CD4-positive, CD25-positive, alpha-beta regulatory T cell (primary cell): ENCODE measurements around the gene SEPHS2. TPM values are rescaled to one million over a fixed set of nuclear protein-coding genes. Genes with fewer than 3 reads are reported as not detected.

ENCODE experiments used
- ATAC-seq, 2 donors: fragments of 150-1000 bp; cut with Tn5 transposase; one replicate each; pipeline ENCODE4 v1.10.0; 2021; ENCODE audit warnings: low read depth in 2 of 2, moderate number of reproducible peaks in 2 of 2, moderate library complexity in 1 of 2
- DNase-seq, 3 donors: peaks; one replicate each; pipeline versions ENCODE4 v3.0.0 to v3.0.0-alpha.2; 2012 to 2022; ENCODE audit warnings: mixed read lengths in 1 of 3
- H3K27ac ChIP-seq: one replicate; pipeline ENCODE4 v1.7.0; 2013; ENCODE audit warnings: mild to moderate bottlenecking, low read length; ENCODE audit not compliant: insufficient read depth, poor library complexity, severe bottlenecking
- H3K27me3 ChIP-seq: one replicate; pipeline ENCODE4 v1.7.0; 2013; ENCODE audit warnings: low read length; ENCODE audit not compliant: control insufficient read depth, insufficient read depth
- H3K36me3 ChIP-seq: one replicate; pipeline ENCODE4 v1.7.0; 2013; ENCODE audit warnings: mild to moderate bottlenecking, low read length, moderate library complexity; ENCODE audit not compliant: control insufficient read depth, insufficient read depth
- H3K4me1 ChIP-seq: 2 replicates; pipeline ENCODE4 v1.7.0; 2013; ENCODE audit warnings: mild to moderate bottlenecking, low read length; ENCODE audit not compliant: insufficient read depth, control insufficient read depth, poor library complexity, severe bottlenecking
- H3K4me3 ChIP-seq: one replicate; pipeline ENCODE4 v1.7.0; 2013; ENCODE audit warnings: low read depth, mild to moderate bottlenecking, low read length, moderate library complexity
- H3K9me3 ChIP-seq, 2 experiments: 1 replicate in 1 of 2; 2 replicates in 1 of 2; pipeline ENCODE4 v1.7.0; 2013; ENCODE audit warnings: low read length in 2 of 2, mild to moderate bottlenecking in 1 of 2, moderate library complexity in 1 of 2; ENCODE audit not compliant: control insufficient read depth in 2 of 2
- H3K27ac Mint-ChIP-seq, 3 donors: one replicate each; pipeline ENCODE4 v1.8.0; 2020 to 2022; ENCODE audit warnings: mild to moderate bottlenecking in 3 of 3, mixed read lengths in 3 of 3, moderate library complexity in 2 of 3
- H3K27me3 Mint-ChIP-seq: one replicate; pipeline ENCODE4 v1.8.0; 2022; ENCODE audit warnings: mild to moderate bottlenecking, mixed read lengths
- H3K36me3 Mint-ChIP-seq: one replicate; pipeline ENCODE4 v1.8.0; 2020; ENCODE audit warnings: mixed read lengths
- H3K4me1 Mint-ChIP-seq, 4 donors: one replicate each; pipeline ENCODE4 v1.8.0; 2020 to 2022; ENCODE audit warnings: mixed read lengths in 4 of 4, mild to moderate bottlenecking in 1 of 4
- H3K4me3 Mint-ChIP-seq, 4 donors: one replicate each; pipeline ENCODE4 v1.8.0; 2020 to 2022; ENCODE audit warnings: mild to moderate bottlenecking in 4 of 4, mixed read lengths in 4 of 4, moderate library complexity in 3 of 4
- H3K9me3 Mint-ChIP-seq, 7 donors: one replicate each; pipeline ENCODE4 v1.8.0; 2020 to 2022; ENCODE audit warnings: mixed read lengths in 7 of 7, mild to moderate bottlenecking in 3 of 7, moderate library complexity in 2 of 7
- polyA plus RNA-seq, 4 donors: library from polyadenylated mRNA; unstranded; fragments of 300-500 nt; fragmentation: Illumina TruSeq; gene quantifications; one replicate each; pipeline ENCODE4 v1.2.3, GENCODE V29; 2021
- total RNA-seq: library from RNA; stranded (reverse); gene quantifications from one replicate; pipeline ENCODE4 v1.2.3, GENCODE V29; 2022

The SEPHS2 gene
- total and polyA plus RNA-seq, 5 donors from 2014 or later: 26.0 to 89.8 (median 79.1) TPM

- no peak for ATAC-seq
- no peak overlapping the region for H3K27ac ChIP-seq
Measured at GRCh38 chr16:30439720-30440348, 5.8 kb downstream of the SEPHS2 start.

GRCh38 chr16:30438835-30439234 lies 6.8 kb downstream of the SEPHS2 start:
- DNase-seq (no peak), ATAC-seq (no peak)
- Histone ChIP-seq H3K27ac (no peak overlapping the region), H3K9me3 (no peaks in the 10 kb centered on the region), H3K27me3 (no peaks in the 10 kb centered on the region), H3K36me3 (peaks cover 4% of the 10 kb centered on the region), H3K4me1 (peaks cover 6% of the 10 kb centered on the region), H3K4me3 (no peak overlapping the region)
- Mint-ChIP-seq H3K27me3 (no peaks in the 10 kb centered on the region), H3K4me1 (peaks cover 9 to 38% (median 19%) of the 10 kb centered on the region in 4 donors), H3K9me3 (no peaks in the 10 kb centered on the region), H3K27ac (no peak overlapping the region), H3K36me3 (peaks cover 9% of the 10 kb centered on the region), H3K4me3 (no peak overlapping the region)

More at GRCh38 chr16:30439720-30440348, 5.8 kb downstream of the SEPHS2 start:
- Histone ChIP-seq H3K27me3 (no peaks in the 10 kb centered on the region), H3K9me3 (no peaks in the 10 kb centered on the region), H3K4me1 (peaks cover 16% of the 10 kb centered on the region), H3K4me3 (no peak overlapping the region), H3K36me3 (peaks cover 4% of the 10 kb centered on the region)
- Mint-ChIP-seq H3K36me3 (peaks cover 12% of the 10 kb centered on the region), H3K9me3 (no peaks in the 10 kb centered on the region), H3K4me1 (peaks cover 6 to 35% (median 22%) of the 10 kb centered on the region in 4 donors), H3K4me3 (no peak overlapping the region), H3K27ac (no peak overlapping the region), H3K27me3 (no peaks in the 10 kb centered on the region)
- DNase-seq: no peak

- no peak for DNase-seq
- Mint-ChIP-seq H3K4me3 (no peak overlapping the region), H3K9me3 (no peaks in the 10 kb centered on the region), H3K4me1 (peaks cover 4 to 30% (median 12%) of the 10 kb centered on the region in 4 donors), H3K27me3 (no peaks in the 10 kb centered on the region), H3K36me3 (no peaks in the 10 kb centered on the region), H3K27ac (peak overlapping the region; percentile 72 to 86 (median 86))
- H3K36me3 ChIP-seq: no peaks in the 10 kb centered on the region
- H3K4me3 ChIP-seq: no peak overlapping the region
- no peaks in the 10 kb centered on the region for H3K4me1 ChIP-seq
- no peak for ATAC-seq
- no peaks in the 10 kb centered on the region for H3K9me3 ChIP-seq
- H3K27ac ChIP-seq: no peak overlapping the region
- H3K27me3 ChIP-seq: no peaks in the 10 kb centered on the region
Measured at GRCh38 chr16:30437511-30438046, 8.1 kb downstream of the SEPHS2 start.

- DNase-seq (no peak), ATAC-seq (no peak)
- Histone ChIP-seq H3K4me1 (peaks cover 9% of the 10 kb centered on the region), H3K27me3 (no peaks in the 10 kb centered on the region), H3K9me3 (no peaks in the 10 kb centered on the region), H3K4me3 (no peak overlapping the region), H3K36me3 (no peaks in the 10 kb centered on the region), H3K27ac (no peak overlapping the region)
- peak overlapping the region in 2 of 4 donors; percentile 1 to 73 for H3K4me3 Mint-ChIP-seq
- H3K27ac Mint-ChIP-seq: peak overlapping the region; percentile 69 to 87 (median 77)
- H3K27me3 Mint-ChIP-seq: no peaks in the 10 kb centered on the region
- peaks cover 4 to 17% (median 10%) of the 10 kb centered on the region in 4 donors for H3K4me1 Mint-ChIP-seq
- H3K9me3 Mint-ChIP-seq: no peaks in the 10 kb centered on the region
- H3K36me3 Mint-ChIP-seq: no peaks in the 10 kb centered on the region
Measured at GRCh38 chr16:30434852-30435251, 10.8 kb downstream of the SEPHS2 start.

GRCh38 chr16:30430428-30430970 lies 15.2 kb downstream of the SEPHS2 start:
- Histone ChIP-seq H3K27me3 (no peaks in the 10 kb centered on the region), H3K27ac (peak overlapping the region; percentile 88), H3K4me3 (no peak overlapping the region), H3K4me1 (peaks cover 20% of the 10 kb centered on the region), H3K9me3 (no peaks in the 10 kb centered on the region), H3K36me3 (peaks cover 3% of the 10 kb centered on the region)
- Mint-ChIP-seq H3K9me3 (no peaks in the 10 kb centered on the region), H3K27ac (no peak overlapping the region), H3K27me3 (no peaks in the 10 kb centered on the region), H3K4me3 (no peak overlapping the region), H3K4me1 (peaks cover 8 to 24% (median 18%) of the 10 kb centered on the region in 4 donors), H3K36me3 (peaks cover 17% of the 10 kb centered on the region)
- peak in 1 of 2 donors; percentile 2 for ATAC-seq
- no peak for DNase-seq

- H3K36me3 ChIP-seq: peaks cover 3% of the 10 kb centered on the region
- ATAC-seq: peak; percentile 97 to 98
- DNase-seq: peak; percentile 95 to 100 (median 98)
Measured at GRCh38 chr16:30429678-30430427, 15.8 kb downstream of the SEPHS2 start, which contains the start of gene DCTPP1. DCTPP1 (minus strand) TSS chr16:30430030; CDS start chr16:30429980, 50 bp downstream.

GRCh38 chr16:30429418-30429677 lies 16.3 kb downstream of the SEPHS2 start:
- peaks cover 21% of the 10 kb centered on the region for H3K36me3 Mint-ChIP-seq
- DNase-seq (no peak), ATAC-seq (no peak)
- no peaks in the 10 kb centered on the region for H3K9me3 ChIP-seq
- no peaks in the 10 kb centered on the region for H3K27me3 ChIP-seq
- peak overlapping the region; percentile 88 for H3K27ac ChIP-seq
- no peak overlapping the region for H3K27ac Mint-ChIP-seq
- H3K36me3 ChIP-seq: peaks cover 7% of the 10 kb centered on the region
- H3K4me1 ChIP-seq: peaks cover 20% of the 10 kb centered on the region
- peaks cover 8 to 18% (median 13%) of the 10 kb centered on the region in 4 donors for H3K4me1 Mint-ChIP-seq
- no peak overlapping the region for H3K4me3 Mint-ChIP-seq
- no peaks in the 10 kb centered on the region for H3K27me3 Mint-ChIP-seq
- no peaks in the 10 kb centered on the region for H3K9me3 Mint-ChIP-seq
- H3K4me3 ChIP-seq: peak overlapping the region; percentile 78

More at GRCh38 chr16:30429678-30430427, 15.8 kb downstream of the SEPHS2 start, which contains the start of gene DCTPP1:
- Mint-ChIP-seq H3K4me1 (peaks cover 8 to 21% (median 16%) of the 10 kb centered on the region in 4 donors), H3K36me3 (peaks cover 17% of the 10 kb centered on the region), H3K9me3 (no peaks in the 10 kb centered on the region), H3K27me3 (no peaks in the 10 kb centered on the region), H3K27ac (peak within 1 kb of the TSS in 1 of 3 donors; percentile 52), H3K4me3 (peak within 1 kb of the TSS in 1 of 4 donors; percentile 61)
- H3K4me3 ChIP-seq: peak within 1 kb of the TSS; percentile 78
- H3K9me3 ChIP-seq: no peaks in the 10 kb centered on the region
- H3K4me1 ChIP-seq: peaks cover 20% of the 10 kb centered on the region
- peak within 1 kb of the TSS; percentile 88 for H3K27ac ChIP-seq
- no peaks in the 10 kb centered on the region for H3K27me3 ChIP-seq
